Measurements from ENCODE around the gene SNCB.
"Not testable (repeated sequence)": the region's sequence is repeated elsewhere in the genome, so short reads cannot be mapped to it uniquely, and the experiment has no call there.

Gene SNCB

DNA sequence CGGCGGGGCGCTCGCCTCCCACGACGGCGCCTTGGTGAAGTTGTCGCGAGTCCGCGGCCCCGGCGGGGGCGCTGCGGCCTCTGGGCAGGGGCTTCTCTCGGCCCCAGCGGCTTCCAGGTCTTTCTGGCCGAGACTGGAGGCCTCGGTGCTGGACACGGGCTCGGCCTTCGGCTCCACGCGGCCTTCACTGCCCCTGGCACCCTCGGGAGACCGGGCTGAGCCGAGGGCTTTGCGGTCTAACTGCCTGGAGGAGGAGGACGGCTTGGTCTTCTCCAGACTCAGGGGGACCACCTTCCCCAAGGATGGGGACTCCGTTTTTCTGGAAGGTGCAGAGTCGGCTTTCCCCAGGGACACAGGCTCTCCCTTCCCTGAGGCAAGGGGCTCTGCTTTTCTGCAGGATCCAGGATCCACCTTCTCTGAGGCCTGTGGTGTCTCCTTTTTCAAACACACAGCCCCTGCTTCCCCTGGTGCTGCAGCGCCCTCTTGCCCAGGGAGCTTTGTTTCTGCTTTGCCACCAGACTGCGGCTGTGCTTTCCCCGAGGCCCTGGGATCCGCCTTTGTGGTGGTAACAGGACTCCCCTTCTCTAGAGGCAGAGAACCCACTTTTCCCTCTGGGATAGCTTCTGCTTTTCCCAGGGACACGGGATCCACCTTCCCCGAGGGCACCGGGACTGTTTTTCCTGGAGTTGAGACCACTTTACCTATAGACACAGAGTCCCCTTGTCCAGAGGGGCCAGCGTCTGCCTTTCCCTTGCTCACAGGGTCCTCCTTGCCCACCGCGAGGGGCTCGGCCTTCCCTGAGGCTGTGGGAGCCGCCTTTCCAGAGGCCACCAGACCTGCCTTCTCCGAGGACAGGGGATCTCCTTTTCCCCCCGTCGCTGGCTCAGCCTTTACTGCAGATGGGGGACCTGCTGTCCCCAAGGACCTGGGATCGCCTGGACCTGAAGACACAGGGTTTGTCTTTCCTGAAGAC lies 32.6 kb downstream of the SNCB start:
- DNase-seq (ENCODE audit: low read depth in 2 of 2) = no peak

DNA sequence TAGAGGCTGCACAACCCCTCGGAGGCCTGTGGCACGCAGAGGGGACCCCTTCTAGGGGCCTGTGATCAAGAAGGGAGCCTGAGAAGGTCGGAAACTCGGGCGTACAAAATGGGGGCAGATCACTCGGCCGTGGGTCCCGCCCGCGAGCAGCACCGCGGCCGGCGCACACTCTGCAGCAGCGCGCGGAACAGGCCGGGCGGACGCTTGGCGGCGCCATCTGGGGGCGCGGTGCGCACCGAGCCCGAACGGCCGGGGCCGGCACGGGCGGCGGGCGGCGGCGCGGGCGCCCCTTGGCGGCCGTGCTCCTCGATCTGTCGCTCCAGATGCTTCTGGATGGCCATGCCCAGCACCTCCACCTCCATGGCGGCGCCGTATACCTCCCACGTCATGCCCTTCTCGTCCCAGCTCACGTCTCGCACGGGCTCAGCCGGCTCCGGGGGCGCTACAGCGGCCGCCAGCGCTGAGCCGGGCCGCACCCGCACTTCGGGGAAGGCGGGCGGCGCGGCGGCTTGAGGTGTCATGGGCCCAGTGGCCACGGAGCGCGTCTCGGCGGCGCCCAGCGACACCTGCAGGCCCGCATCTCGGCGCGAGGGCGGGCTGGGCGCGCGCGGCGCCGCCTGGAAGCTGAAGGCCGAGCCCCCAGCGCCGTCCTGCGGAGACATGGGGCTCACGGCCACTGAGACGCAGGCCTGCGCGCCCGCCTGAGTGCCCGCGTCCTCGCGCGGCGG lies 33.5 kb downstream of the SNCB start:
- DNase-seq (ENCODE audit: low read depth in 2 of 2) = peak; percentile 23 to 69

DNA sequence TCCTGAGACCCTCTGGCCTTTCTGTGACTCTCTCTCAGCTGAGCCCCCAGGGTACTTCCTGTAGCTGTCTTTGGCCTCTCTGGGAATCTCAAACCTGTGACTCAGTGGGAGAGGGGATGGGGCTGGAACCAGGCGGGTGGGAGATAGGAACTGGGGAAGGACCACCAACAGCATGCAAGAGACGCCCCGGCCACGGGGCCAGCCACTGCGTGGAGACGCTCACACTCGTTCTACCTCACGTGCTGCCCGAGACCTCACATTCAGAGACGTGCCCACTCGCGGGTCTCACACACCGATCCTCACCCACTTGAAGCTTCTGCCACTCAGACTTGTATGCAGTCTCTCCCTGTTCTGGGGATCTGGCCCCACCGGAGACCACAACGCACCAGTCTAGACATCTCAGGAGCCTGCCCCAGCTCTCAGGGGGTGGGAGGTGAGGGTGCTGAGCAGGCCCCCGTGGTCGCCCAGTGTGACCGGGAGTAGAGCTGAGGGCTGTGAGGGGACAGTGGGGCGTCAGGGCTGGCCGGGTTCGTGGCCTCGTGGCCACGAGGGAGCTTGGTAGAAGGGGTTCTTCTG lies 34.2 kb downstream of the SNCB start:
- no peak for DNase-seq (ENCODE audit: low read depth in 2 of 2)

DNA sequence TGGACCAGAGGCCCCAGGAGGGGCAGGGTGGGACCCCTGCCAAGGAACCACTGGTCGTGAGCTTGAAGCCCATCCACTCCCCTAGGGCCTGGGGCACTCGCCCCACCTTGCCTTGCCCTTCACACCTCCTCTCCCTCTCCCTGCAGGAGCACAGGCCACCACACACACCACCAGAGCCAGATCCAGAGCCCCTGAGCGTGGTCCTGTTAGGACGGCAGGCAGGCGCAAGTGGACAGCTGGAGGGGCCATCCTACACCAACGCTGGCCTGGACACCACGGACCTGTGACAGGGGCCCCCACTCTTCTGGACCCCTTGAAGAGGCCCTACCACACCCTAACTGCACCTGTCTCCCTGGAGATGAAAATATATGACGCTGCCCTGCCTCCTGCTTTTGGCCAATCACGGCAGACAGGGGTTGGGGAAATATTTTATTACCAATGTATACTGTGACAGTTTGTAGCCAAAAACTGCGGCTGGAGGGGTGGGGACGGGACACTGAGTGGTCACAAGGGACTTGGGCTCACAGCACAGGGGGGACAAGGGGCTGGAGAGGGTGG lies 34.9 kb downstream of the SNCB start:
- no peak for DNase-seq (ENCODE audit: low read depth in 2 of 2)

DNA sequence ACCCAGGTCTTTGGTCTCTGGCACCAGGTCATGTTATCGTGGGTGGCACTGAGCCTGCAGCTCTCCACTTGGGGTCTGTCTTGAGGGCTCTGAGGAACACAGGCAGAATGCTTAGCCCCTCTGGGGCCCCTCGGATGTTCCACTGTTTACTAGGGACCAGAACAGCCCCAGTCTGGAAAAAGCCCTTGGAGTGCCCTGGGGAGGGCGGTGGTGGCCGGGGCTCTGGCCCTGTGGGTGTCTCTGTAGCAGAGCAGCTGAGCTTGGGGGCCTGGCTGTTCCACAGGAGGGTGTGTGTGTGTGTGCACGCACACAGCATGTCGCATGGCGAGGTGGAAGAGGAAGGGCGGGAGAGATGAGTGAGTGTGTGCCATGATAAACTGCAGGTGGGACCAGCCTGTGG lies 35.8 kb downstream of the SNCB start:
- no peak for DNase-seq (ENCODE audit: low read depth in 2 of 2)

DNA sequence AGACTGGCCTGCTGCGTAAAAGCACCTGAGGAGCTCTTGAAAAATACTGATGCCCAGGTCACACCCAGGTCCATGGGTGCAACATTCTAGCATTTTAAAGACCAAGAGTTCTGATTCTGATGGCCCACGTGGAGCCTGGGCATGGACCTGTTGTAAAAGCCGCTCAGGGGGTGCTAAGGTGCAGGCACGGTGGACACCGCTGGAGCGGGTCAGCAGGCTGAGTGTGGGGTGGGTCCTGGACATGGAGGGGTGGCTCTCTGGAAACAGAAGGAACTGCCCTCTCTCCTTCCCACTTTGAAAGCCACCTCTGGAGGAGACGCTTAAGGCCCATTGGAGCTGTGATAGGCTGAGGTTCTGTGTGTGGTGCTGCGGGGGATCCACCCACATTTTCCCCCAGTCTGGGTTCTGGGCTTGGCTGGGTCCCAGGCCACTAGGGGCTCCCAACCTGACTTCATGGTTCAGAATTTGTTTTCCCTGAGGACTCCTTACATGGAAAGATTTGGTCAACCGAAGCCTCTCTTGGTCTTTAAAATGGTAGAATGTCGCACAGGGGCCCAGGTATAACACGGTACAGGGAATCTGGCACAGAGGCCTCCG lies 37.0 kb downstream of the SNCB start:
- no peak for DNase-seq (ENCODE audit: low read depth in 2 of 2)

DNA sequence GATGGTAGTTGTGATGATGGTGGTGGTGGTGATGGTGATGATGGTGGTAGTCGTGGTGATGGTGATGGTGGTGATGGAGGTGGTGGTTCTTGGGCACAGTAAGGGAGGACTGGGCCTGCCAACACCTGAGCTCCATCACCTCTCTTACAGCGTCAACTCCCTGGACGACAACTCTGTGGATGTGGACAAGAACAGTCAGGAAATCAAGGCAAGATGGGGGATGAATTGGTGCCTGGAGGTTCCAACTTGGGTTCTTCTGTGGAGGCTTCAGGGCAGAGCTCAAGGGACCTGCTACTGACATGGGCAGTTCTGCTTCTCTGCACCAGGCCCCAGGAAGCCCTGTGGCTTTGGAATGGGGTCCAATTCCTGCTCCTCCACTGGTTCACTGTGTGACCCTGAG lies 37.8 kb downstream of the SNCB start:
- DNase-seq (ENCODE audit: low read depth in 2 of 2) = no peak

DNA sequence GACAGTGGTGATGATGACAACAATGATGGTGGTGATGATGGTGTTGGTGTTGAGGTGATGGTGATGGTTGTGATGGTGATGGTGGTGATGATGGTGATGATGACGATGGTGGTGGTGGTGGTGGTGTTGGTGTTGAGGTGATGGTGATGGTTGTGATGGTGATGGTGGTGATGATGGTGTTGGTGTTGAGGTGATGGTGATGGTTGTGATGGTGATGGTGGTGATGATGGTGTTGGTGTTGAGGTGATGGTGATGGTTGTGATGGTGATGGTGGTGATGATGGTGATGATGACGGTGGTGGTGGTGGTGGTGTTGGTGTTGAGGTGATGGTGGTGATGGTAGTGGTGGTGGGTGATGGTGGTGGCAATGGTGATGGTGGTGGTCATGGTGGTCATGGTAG lies 38.7 kb downstream of the SNCB start:
- not testable (repeated sequence) for DNase-seq (ENCODE audit: low read depth in 2 of 2)

DNA sequence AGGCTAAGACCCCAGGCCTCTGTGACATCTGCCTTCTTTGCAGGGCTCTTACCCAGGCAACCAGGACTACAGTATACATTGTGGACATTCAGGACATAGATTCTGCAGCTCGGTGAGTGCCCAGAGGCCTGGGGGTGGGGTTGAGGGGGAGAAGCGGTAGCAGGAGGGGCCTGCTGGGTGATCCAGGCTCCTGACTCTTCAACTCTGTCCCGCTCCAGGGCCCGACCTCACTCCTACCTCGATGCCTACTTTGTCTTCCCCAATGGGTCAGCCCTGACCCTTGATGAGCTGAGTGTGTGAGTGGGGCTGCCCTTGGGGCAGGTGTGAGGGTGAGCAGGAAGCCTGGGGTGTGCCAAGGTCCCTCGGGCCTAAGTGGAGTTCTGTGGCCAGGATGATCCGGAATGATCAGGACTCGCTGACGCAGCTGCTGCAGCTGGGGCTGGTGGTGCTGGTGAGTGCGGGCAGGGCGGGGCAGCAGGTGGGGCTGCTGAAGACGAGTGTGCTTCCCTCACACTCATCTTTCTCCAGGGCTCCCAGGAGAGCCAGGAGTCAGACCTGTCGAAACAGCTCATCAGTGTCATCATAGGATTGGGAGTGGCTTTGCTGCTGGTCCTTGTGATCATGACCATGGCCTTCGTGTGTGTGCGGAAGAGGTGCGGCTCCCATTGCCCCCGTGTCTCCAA lies 40.2 kb downstream of the SNCB start:
- DNase-seq (ENCODE audit: low read depth in 2 of 2) = no peak

DNA sequence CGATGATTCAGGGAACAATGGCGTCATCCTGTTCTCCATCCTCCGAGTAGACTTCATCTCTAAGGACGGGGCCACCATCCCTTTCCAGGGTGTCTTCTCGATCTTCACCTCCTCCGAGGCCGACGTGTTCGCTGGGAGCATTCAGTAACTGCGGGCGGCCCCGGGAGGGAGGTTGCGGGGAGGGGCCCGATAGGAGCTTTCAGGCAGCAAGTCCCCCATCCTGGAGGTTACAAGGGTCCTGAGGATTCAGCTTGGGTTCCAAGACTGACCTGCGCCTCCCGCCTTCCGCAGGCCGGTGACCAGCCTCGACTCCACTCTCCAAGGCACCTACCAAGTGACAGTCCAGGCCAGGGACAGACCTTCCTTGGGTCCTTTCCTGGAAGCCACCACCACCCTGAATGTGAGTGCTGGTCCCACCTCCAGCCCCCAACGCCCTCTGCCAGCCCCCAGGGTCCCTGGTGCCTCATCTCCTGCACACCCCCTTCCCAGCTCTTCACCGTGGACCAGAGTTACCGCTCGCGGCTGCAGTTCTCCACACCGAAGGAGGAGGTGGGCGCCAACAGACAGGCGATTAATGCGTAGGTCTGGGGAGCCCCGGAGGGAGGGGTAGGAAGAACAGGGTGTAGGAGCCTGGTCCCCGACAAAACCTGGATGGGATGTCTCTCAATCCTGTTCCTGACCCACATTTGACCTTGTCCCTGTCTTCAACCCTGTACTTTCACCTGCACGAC lies 41.1 kb downstream of the SNCB start:
- DNase-seq (ENCODE audit: low read depth in 2 of 2) = no peak

DNA sequence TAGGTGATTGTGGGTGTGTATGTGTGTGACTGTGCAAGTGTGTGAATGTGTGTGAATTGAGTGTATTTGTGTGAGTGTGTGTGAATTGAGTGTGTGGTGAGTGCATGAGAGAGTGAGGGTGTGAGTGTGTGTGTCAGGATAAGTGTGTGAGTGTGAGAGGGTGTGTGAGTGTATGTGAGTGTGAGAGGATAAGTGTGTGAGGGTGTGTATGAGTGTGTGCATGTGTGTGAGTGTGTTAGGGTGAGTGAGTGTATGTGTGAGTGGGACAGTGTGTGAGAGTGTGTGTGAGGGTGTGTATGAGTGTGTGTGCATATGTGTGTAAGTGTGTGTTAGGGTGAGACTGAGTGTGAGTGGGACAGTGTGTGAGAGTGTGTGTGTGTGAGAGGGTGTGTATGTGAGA lies 42.0 kb downstream of the SNCB start:
- DNase-seq (ENCODE audit: low read depth in 2 of 2) = no peak

DNA sequence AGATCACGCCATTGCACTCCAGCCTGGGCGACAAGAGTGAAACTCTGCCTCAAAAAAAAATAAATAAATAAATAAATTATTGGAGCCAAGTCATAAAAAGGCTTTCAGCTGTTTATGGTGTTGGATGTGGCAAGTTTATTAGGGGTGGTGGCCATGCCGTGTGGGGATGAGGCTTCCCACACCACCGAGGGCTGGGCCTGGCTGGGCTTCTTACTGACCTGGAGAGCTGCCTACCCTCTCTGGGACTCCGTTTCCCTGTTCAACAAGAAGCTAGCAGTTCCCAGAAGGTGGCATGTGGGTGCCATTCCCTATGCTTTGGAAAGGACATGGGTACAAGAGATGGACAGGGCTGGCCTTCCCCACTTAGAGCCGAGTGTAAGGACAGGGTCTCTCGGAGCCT lies 42.9 kb downstream of the SNCB start:
- DNase-seq (ENCODE audit: low read depth in 2 of 2) = no peak

DNA sequence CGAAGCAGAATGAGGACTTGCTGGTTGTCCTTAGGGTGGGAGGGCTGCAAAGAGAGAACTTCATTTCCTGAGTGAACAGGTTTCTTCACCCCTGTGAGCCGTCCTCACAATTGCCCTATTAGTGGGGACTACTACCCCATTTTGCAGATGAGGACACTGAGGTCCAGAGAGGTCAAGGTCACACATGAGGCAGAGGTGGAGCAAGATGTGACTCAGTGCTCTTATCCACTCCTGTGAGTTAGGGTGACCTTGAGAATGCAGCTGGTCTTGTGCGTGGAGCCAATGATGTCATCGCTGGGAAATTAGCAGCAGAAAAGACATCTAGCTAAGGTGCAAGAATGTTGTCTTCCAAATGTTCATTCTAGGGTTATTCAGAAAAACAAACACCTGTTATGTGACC lies 47.3 kb downstream of the SNCB start:
- no peak for DNase-seq (ENCODE audit: low read depth in 2 of 2)

DNA sequence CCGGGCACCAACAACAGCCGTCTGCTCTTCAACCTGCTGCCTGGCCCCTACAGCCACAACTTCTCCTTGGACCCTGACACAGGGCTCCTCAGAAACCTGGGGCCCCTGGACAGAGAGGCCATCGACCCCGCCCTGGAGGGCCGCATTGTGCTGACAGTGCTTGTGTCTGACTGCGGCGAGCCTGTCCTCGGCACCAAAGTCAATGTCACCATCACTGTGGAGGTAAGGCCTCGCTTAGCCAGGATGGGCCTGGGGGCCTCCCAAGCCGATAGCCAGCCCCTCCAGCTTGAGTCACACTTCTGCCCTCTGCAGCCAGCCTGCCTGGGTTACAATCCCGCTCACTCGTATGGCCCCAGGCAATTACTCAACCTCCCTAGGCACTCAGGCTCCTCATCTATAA lies 49.0 kb downstream of the SNCB start:
- DNase-seq (ENCODE audit: low read depth in 2 of 2) = no peak

DNA sequence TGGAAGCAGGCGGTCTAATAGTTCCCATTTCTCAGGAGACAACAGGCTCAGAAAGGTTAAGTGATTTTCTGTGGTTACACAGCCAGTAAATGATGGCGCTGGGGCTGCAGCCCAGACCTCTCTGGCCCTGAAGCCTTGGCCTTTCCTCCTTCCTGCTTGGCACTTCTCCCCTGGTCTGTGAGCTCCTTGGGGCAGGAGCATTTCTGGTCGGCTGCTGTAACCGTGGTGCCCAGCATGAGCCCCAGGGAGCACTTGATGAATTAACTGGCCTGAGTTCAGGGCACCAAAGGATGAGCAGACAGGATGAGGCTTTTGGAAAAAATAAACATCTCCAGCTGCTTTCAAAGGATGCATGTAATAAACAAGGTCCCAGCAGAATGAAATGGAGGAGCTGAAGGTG lies 51.0 kb downstream of the SNCB start:
- no peak for DNase-seq (ENCODE audit: low read depth in 2 of 2)

DNA sequence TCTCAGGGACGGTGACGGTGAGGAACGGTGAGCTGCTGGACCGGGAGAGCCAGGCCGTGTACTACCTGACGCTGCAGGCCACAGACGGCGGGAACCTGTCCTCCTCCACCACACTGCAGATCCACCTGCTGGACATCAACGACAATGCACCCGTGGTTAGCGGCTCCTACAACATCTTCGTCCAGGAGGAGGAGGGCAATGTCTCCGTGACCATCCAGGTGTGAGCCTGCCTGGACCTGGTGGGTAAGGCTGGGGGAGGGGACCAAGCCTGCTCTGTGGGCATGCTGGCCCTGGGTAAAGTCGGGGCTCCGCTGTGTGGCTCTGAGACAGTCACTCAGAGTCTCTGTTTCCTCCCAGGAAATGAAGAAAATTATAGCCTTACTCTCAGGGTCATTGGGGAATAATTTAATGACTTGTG lies 51.9 kb downstream of the SNCB start:
- no peak for DNase-seq (ENCODE audit: low read depth in 2 of 2)

DNA sequence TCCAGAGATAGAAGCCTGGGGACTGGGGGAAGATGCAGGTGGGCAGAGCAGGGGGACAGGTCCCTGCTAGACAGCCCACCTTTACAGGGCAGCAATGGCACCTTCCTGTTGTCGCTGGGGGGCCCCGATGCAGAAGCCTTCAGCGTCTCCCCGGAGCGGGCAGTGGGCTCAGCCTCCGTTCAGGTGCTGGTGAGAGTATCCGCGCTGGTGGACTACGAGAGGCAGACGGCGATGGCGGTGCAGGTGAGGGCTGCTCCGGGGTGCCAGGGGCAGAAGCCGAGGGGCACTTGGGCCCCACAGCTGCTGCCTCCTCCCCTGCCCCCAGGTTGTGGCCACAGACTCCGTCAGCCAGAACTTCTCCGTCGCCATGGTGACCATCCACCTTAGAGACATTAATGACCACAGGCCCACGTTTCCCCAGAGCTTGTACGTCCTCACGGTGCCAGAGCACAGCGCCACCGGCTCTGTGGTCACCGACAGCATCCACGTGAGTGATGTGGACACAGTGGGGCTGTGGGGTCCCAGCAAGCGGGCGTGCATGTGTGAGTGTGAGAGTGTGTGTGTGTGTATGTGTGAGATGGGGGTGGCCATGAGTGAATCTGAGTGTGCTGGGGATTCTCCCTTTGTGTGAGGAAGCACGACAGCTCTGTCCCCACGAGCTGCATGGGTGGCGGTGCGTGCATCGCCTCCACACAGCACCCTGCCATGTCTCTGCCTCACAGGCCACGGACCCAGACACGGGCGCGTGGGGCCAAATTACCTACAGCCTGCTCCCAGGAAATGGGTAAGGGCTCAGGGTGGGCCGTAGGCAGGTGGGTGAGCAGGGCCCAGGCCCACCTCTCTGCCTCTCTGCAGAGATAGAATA lies 52.8 kb downstream of the SNCB start:
- no peak for DNase-seq (ENCODE audit: low read depth in 2 of 2)

DNA sequence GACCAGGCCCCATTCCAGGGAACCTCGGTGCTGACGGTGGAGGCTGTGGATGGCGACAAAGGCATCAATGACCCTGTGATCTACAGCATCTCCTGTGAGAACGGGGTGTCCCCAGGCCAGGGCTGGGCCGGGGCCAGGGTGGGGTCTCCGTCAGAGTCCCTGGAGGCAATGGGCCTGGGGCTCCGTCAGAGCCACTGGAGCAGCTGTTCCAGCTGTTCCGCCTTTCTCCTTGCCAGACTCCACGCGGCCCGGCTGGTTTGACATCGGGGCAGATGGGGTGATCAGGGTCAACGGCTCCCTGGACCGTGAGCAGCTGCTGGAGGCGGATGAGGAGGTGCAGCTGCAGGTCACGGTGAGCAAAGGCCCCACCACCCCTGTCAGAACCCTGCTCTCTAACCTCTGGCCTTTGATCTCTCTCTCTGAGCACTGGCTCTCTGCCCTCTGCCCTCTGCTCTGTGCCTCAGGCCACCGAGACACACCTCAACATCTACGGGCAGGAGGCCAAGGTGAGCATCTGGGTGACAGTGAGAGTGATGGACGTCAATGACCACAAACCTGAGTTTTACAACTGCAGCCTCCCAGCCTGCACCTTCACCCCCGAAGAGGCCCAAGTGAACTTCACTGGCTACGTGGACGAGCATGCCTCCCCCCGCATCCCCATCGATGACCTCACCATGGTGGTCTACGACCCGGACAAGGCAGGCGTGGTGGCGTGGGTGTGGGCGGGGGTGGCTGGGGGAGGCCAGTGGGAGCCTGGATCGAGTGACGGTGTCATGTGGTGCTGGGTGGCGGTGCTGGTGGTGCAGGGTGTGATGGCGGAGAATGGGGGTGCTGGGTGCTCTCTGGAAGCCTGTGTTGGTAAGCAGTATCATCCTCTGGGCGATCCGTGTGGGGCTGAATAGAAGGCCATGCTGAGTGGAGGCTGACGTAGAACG lies 54.6 kb downstream of the SNCB start:
- no peak for DNase-seq (ENCODE audit: low read depth in 2 of 2)

DNA sequence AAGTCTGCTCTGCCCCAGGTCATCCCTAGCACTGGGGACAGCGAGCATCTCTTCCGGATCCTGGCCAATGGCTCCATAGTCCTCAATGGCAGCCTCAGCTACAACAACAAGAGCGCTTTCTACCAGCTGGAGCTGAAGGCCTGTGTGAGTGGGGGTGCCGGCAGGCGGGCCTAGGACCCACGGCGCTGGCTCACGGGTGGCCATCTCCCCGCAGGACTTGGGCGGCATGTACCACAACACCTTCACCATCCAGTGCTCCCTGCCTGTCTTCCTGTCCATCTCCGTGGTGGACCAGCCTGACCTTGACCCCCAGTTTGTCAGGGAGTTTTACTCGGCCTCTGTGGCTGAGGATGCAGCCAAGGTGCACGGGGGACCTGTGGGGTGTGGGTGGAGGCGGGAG lies 55.3 kb downstream of the SNCB start:
- no peak for DNase-seq (ENCODE audit: low read depth in 2 of 2)

Measured in stimulated activated CD8-positive, alpha-beta memory T cell treated with anti-CD3 and anti-CD28 coated beads, Interleukin-7, amount 100 ng/mL, for 4 hours (primary cell).